ENCODE results near the gene ADCY4.

- TF ChIP-seq CTCF (IDR thresholded peaks at IDR 0.05) (no peak), POLR2A (IDR thresholded peaks at IDR 0.05) (no peak)
Observed at GRCh38 chr14:24370748-24371147, 35.9 kb upstream of the ADCY4 start.

All from right lobe of liver (tissue), 4 donors.